HG03139 (cell line): ENCODE data around the gene CDH13.

Experiments used
- ATAC-seq: cut with Tn5 transposase; IDR thresholded peaks from one replicate; pipeline ENCODE4 v1.9.1; 2021; ENCODE audit not compliant: unreplicated experiment

The CDH13 gene

DNA sequence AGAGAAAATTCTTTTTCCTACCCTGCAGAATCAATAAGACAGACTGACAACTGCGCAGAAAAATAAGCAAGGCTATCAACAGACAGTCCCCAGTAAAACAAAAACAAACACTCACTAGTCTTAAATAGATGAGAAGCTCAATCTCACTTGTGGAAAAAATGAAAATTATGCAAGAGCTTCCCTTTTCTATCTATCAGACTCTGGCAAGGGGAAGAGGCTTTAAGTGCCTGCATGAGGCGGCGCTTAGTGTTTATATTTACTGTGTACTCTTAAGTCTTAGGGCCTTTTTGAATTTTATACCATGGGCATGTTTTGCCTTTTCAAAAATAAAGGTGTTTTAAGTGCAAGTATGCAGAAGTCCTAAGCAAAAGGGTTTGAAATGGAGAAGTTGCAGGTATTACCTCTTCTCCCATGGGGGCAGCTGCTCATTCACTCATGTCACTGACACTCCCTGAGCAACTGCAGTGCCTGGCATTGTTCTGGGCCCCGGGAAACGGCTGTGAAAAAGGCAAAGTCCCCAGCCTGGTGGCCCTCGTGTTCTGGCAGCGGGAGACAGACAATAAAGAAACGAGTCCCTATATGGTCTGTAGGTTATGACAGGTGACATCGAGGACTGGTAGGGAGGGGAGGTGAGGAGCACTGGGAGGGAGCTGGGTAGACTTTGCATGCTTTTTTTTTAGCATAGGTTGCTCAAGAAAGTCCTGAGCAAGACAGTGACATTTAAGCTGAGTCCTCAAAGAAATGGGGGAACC is 1216.2 kb downstream of the CDH13 start:
- no peak for ATAC-seq

DNA sequence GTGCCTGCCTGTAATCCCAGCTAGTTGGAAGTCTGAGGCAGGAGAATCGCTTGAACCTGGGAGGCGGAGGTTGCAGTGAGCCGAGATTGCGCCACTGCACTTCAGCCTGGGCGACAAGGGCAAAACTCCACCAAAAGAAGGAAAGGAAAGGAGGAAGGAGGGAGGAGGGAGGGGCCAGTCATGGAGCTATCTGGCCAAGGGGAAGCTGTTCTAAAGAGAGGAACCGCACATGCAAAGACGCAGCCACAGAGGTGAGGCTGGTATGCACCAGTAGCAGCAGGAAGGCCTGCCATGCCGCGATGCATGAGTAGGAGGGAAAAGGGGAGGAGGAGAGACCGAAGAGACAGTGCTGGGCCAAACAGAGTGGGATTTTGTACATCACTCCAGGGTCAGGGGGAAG is 1216.9 kb downstream of the CDH13 start:
- ATAC-seq: no peak

DNA sequence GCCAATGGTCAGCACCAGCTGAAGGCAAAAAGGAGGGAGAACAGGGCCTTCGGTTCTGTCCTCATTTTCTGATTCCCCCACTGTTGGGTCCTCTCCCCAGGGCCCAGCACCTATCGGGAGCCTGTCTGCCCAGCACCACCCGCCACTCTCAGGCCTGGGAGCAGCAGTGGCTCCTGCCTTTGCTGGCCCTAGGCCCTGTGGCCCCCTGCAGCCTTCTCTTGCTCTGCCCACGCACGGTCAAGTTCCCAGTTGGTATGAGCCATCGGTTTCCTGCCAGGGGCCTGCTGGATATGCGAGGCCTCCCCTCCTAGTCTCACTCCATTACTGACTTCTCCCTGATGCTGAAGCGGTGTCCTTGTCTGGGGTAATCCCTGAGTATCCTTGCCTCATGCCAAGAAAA is 1218.5 kb downstream of the CDH13 start:
- no peak for ATAC-seq

DNA sequence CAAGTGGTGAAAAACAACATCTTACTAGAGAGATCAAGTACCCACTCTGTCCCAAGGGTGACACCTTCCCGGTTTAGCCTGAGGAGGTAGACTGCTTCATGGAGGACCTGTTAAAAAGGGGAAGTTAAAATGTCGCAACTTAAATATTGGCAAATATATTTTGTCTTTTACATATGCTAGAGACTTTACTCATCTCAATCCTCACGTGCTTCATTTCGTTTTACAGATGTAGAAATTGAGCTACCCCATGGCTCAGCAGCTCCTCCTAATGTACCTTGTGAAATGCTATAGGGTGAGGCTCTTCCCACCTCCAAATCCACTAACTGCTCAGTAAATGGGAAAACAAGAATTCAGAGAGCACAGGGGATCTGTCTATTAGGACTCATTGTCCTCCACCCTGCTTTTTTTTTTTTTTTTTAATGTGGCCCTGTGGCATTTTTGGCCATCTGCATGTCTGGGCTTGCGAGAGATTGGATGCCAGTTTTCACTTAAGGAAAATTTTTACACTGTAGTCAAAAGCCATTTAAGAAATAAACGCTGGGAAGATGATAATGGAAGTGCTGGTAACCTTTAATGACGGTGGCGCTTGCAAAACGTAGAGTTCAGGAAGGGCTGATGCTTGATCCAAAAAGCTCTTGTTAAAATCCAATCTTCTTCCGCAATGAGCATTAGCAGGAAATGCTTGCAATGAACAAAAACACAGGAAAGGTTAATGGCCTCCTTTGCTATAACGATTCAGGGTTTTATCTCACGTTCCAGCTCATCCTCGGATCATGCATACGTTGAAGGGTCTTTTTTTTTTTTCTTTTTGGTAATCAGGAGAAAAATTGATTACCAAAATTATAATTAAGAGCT is 1220.8 kb downstream of the CDH13 start:
- no peak for ATAC-seq

DNA sequence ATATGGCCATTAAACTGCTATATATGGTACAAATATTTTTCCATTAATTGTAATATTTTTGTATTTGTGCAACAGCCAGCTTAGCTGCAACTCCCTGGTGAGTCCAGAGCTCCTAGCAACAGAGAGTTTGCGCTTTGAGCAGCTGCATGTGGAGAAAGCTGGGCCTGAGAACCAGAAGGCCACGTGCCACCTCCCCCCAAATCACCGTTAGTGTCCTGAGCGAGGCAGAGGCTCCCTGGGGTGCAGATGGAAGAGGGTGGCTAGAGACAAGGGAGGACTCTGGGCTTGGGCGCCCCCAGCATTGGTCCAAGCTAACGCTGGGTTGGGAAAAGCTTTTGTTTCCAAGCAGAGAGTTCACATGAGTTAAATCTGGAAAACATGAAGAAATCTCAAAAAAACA is 1222.7 kb downstream of the CDH13 start:
- ATAC-seq: no peak
